ENCODE data around the gene CASP4. TPM values are rescaled to one million over a fixed set of nuclear protein-coding genes. Genes with fewer than 3 reads are reported as not detected.

Gene CASP4
- total RNA-seq, 3 donors from 2014 or later: 101 to 222 (median 156) TPM

DNA sequence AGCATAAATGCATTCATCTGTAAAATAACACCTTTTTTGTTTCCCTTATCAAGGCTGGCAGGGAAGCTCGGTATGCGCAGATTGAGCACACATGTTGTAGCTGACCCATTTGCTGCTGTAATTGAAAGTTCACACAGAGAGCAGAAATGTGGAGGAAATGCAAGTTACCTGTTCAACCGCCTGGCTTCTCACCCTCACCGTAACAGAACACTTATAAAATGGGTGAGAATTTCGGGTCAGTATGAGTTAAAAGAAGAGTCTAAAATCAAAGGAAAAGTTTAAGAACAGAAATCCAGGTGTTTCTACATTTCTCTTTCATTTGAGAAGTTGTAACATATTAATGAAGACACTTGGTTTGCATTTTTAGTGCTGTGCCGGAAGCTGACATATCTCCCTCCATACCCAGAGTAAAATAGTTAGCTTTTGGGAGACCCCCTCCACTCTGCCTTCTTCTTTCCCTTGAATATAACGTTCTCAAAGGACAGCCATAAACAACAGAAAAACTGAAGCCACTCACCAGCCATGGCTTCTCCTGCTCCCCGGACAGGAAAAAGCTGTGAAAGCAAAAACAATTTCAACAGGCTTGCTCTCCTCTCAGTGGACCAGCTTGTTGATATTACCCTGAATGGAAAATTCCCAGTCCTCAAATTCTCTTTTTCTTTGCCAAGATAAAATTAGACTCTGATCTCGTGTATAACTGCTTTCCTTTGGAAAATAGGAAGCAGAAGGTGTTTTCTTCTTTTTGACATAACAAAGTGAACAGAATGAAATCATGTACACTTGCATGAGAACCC lies 70.3 kb downstream of the CASP4 start, which contains the start of gene CASP12:
Gene CASP12 (minus strand): TSS at position 570 of the 794 bp plus-strand sequence.
- intact Hi-C loops (cut with DNase I; ENCODE audit: low total_unique reads): no loop called here
- Histone ChIP-seq H3K9me3 (no peaks in the 10 kb centered on the region), H3K4me1 (no peaks in the 10 kb centered on the region)

DNA sequence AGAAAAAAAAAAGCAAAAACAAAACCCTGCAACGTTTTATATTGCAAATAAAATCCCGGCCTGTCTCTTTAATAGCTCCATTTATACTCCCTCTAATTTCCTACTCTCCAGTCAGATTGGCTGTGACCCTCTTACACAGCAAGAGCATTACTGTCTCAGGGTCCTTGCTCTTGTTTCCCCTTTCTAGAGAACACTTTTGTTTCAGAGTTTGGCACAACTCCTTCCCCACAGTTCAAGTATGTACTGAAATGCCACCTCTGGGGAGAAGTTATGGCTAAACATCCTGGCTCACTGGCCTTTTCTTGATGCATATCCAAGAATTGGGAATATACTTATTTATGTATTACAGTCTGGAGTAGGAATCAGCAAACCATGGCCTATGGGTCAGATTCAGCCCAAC lies 72.7 kb downstream of the CASP4 start:
- DNase-seq (ENCODE audit: low spot score in 2 of 2): no peak
- peak overlapping the region in 1 of 2 donors; percentile 28 for H3K27ac ChIP-seq
- TF ChIP-seq POLR2AphosphoS5 (IDR thresholded peaks at IDR 0.05) (no peak), POLR2A (IDR thresholded peaks at IDR 0.05) (no peak)
- TF ChIP-seq, protein P1, sequence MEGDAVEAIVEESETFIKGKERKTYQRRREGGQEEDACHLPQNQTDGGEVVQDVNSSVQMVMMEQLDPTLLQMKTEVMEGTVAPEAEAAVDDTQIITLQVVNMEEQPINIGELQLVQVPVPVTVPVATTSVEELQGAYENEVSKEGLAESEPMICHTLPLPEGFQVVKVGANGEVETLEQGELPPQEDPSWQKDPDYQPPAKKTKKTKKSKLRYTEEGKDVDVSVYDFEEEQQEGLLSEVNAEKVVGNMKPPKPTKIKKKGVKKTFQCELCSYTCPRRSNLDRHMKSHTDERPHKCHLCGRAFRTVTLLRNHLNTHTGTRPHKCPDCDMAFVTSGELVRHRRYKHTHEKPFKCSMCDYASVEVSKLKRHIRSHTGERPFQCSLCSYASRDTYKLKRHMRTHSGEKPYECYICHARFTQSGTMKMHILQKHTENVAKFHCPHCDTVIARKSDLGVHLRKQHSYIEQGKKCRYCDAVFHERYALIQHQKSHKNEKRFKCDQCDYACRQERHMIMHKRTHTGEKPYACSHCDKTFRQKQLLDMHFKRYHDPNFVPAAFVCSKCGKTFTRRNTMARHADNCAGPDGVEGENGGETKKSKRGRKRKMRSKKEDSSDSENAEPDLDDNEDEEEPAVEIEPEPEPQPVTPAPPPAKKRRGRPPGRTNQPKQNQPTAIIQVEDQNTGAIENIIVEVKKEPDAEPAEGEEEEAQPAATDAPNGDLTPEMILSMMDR (IDR thresholded peaks at IDR 0.05): no peak
- no peaks in the 10 kb centered on the region for H3K9me3 ChIP-seq
- H3K4me3 ChIP-seq: peak overlapping the region in 1 of 3 donors; percentile 33
- H3K4me1 ChIP-seq: no peaks in the 10 kb centered on the region
- intact Hi-C loops (cut with DNase I; ENCODE audit: low total_unique reads): no loop called here
- no peaks in the 10 kb centered on the region for H3K36me3 ChIP-seq
- no peaks in the 10 kb centered on the region for H3K27me3 ChIP-seq

More for the DNA sequence above, 70.3 kb downstream of the CASP4 start, which contains the start of gene CASP12:
- peak within 1 kb of the TSS; percentile 50 to 83 for H3K27ac ChIP-seq
- no peaks in the 10 kb centered on the region for H3K36me3 ChIP-seq
- TF ChIP-seq POLR2AphosphoS5 (IDR thresholded peaks at IDR 0.05) (no peak), POLR2A (IDR thresholded peaks at IDR 0.05) (no peak)
- TF ChIP-seq, protein P1 (IDR thresholded peaks at IDR 0.05): no peak
- H3K4me3 ChIP-seq: peak within 1 kb of the TSS; percentile 29 to 60 (median 37)
- H3K27me3 ChIP-seq: no peaks in the 10 kb centered on the region
- no peak for DNase-seq (ENCODE audit: low spot score in 2 of 2)

DNA sequence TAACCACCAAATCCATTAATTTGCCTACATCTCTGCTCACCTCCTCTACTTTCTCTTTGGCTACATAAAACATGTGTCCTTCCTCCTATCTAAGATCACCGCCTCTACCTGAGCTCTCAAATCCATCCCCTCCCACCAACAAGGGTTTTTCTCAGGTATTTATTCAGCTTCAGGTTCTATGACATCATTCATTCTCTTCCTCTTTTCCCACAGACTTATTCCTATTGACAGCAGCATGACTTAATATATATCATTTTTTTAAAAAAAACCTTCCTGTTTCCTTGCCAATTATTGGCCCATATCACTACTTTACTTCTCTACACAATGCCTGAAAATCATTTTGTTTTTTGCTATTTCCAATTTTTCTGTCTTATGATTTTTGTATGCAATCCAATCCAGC lies 74.5 kb downstream of the CASP4 start:
- no peak for DNase-seq (ENCODE audit: low spot score in 2 of 2)
- Histone ChIP-seq H3K4me1 (no peaks in the 10 kb centered on the region), H3K4me3 (no peak overlapping the region), H3K27ac (no peak overlapping the region), H3K27me3 (no peaks in the 10 kb centered on the region), H3K36me3 (no peaks in the 10 kb centered on the region), H3K9me3 (no peaks in the 10 kb centered on the region)
- TF ChIP-seq POLR2AphosphoS5 (IDR thresholded peaks at IDR 0.05) (no peak), POLR2A (IDR thresholded peaks at IDR 0.05) (no peak)
- TF ChIP-seq, protein P1 (IDR thresholded peaks at IDR 0.05): no peak
- intact Hi-C loops (cut with DNase I; ENCODE audit: low total_unique reads): no loop called here

Other genes starting within 250 kb of the CASP4 start
- gene CASP12, start 70.1 kb downstream of the CASP4 start, total RNA-seq: 1 to 10 TPM; 1.1 to 7.9 (median 1.6) TPM
- gene CASP5, start 54.6 kb upstream of the CASP4 start, total RNA-seq: 1 to 10 TPM in 1 of 3 donors, not detected in 2; 1.3 TPM
- gene CASP1, start 66.6 kb upstream of the CASP4 start, total RNA-seq: 10 to 100 TPM in 2 of 3 donors, 1 to 10 TPM in 1; 9.4 to 15.4 (median 14.6) TPM
- 1 to 10 TPM; 3.7 to 6.4 (median 5.9) TPM for gene CARD16, start 76.8 kb upstream of the CASP4 start, total RNA-seq
- gene CARD18, start 171.2 kb upstream of the CASP4 start, total RNA-seq: not detected